K562 (cell line): Measurements from ENCODE around the gene SMAGP. TPM values are rescaled to one million over a fixed set of nuclear protein-coding genes. Genes with fewer than 3 reads are reported as not detected.

Source experiments
- BDP1 ChIP-seq: IDR thresholded peaks from 3 replicates; pipeline ENCODE4 v1.6.1; 2011; ENCODE audit not compliant: insufficient read length, insufficient read depth
- DDX20 ChIP-seq: fragments of 450-650 bp; IDR thresholded peaks from 2 replicates; pipeline ENCODE4 v1.6.1; 2016; ENCODE audit warnings: missing genetic modification characterization, low read depth, mild to moderate bottlenecking, missing compliant biosample characterization, moderate library complexity
- HNRNPLL ChIP-seq: fragments of 200-400 bp; formaldehyde crosslinking; IDR thresholded peaks from 2 replicates; pipeline ENCODE4 v1.6.1; 2017; ENCODE audit warnings: low read length, low read depth, mild to moderate bottlenecking; ENCODE audit not compliant: poor library complexity, severe bottlenecking
- KAT8 ChIP-seq: fragments of 450-650 bp; IDR thresholded peaks from 2 replicates; pipeline ENCODE4 v1.6.1; 2016; ENCODE audit warnings: low read depth, mild to moderate bottlenecking
- RCOR1 ChIP-seq, 2 experiments: IDR thresholded peaks; 2 replicates each; pipeline ENCODE4 v1.6.1; 2012; ENCODE audit warnings: low read depth in 2 of 2, low read length in 2 of 2, borderline replicate concordance in 1 of 2, improper control_type of control experiment in 1 of 2
- REST ChIP-seq, 2 experiments: fragments of 450-650 bp; formaldehyde crosslinking in 1 of 2; IDR thresholded peaks; 2 replicates each; pipeline versions ENCODE4 v1.4.0 to v1.6.1; 2014 to 2020; ENCODE audit warnings: mild to moderate bottlenecking in 2 of 2, borderline replicate concordance in 1 of 2, low read depth in 1 of 2
- XRCC3 ChIP-seq: fragments of 450-650 bp; IDR thresholded peaks from 2 replicates; pipeline ENCODE4 v1.6.1; 2017; ENCODE audit warnings: mild to moderate bottlenecking, moderate library complexity
- ZEB2 ChIP-seq: fragments of 450-650 bp; IDR thresholded peaks from 2 replicates; pipeline ENCODE4 v1.6.1; 2016
- ZFP1 ChIP-seq: fragments of 450-650 bp; formaldehyde crosslinking; IDR thresholded peaks from 2 replicates; pipeline ENCODE4 v1.4.0; 2020; ENCODE audit warnings: mild to moderate bottlenecking, mixed read lengths
- ZNF507 ChIP-seq: conservative IDR thresholded peaks from 2 replicates; pipeline ENCODE4 v1.6.1; 2017; ENCODE audit warnings: missing genetic modification characterization, missing compliant biosample characterization
- ZNF655 ChIP-seq: fragments of 250-450 bp; sonication (Bioruptor Pico); IDR thresholded peaks from 2 replicates; pipeline ENCODE4 v1.5.0; 2021
- polyA plus RNA-seq, 8 experiments: library from polyadenylated mRNA; depleted of rRNA in 4 of 8; stranded (reverse) in 5 of 8; unstranded in 3 of 8; fragments of >200 nt; fragmentation: Nextera tagmentation in 2 of 8; fragmentation: Illumina TruSeq in 1 of 8; extraction: Ambion mirVana in 2 of 8; extraction: Trizol in 1 of 8; gene quantifications; 2 replicates each; pipeline versions ENCODE4 v1.2.1 to v1.2.3, GENCODE V29; 2011 to 2014; ENCODE audit warnings: inconsistent platforms in 1 of 8, missing spikeins in 1 of 8
- total RNA-seq, 7 experiments: library from RNA; depleted of rRNA in 6 of 7; stranded (reverse); fragments of >200 nt in 6 of 7; fragmentation: Illumina TruSeq in 2 of 7; extraction: Trizol in 2 of 7; gene quantifications; 2 replicates each; pipeline versions ENCODE4 v1.2.1 to v1.2.3, GENCODE V29; 2011 to 2021; ENCODE audit warnings: low replicate concordance in 1 of 7

SMAGP gene
- total and polyA plus RNA-seq, 9 of the 15 experiments (the other 6 are each of a cell fraction or from before 2014, with no cell fraction given), result 23.1 to 62.3 (median 29.9) TPM

DNA sequence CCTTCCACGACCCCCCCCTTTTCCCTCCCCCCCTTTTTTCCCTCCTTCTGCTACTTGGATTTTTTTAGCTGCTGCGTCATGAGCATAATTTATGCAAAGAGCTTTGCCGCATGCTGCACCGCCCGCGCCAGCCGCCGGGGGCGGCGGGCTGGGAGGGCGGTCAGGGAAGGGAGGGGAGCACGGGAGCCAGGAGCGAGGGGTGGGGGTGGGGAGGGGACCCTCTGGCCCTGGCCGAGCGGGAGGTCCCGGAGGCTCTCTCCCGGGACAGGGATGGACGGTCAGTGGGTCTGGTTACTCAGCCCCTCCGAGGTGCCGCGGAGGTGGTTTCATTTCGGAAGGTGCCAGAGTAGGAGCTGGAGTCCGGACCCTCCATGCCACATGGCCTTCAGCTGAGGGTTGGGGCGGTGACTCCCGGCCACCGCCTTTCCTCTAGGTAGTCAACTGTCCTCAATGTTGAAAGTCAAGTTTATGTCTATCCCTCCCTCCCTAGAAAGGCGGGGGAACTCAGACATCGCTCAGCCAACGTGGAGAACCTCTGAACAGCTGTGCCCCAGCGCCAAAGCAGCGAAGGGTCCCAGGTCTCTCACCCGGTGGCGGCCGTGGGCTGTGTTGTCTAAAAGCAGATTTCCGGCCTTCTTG, 52.1 kb downstream of the SMAGP start, which contains the start of gene POU6F1 (continued):
- TF ChIP-seq ZNF655 (CRISPR knock-in tag) (no peak), XRCC3 (no peak), KAT8 (no peak), DDX20 (tag) (no peak), BDP1 (no peak), ZEB2 (no peak), ZFP1 (CRISPR knock-in tag) (no peak), ZNF507 (tag) (no peak), HNRNPLL (no peak), RCOR1 (IDR thresholded peaks at IDR 0.05; ENCODE audit: borderline replicate concordance in 1 of 2, low read depth in 2 of 2, low read length in 2 of 2) (no peak), REST (IDR thresholded peaks at IDR 0.05; ENCODE audit: borderline replicate concordance) (no peak), REST (CRISPR knock-in tag; IDR thresholded peaks at IDR 0.05; ENCODE audit: low read depth) (no peak; the same call in 1 of the 2 replicates)
